Activated naive CD8-positive, alpha-beta T cell treated with anti-CD3 and anti-CD28 coated beads, Interleukin-2, amount 50 U/mL, for 24 hours (primary cell): ENCODE data around the gene CD226.
"Not testable (repeated sequence)": the region's sequence is repeated elsewhere in the genome, so short reads cannot be mapped to it uniquely, and the experiment has no call there.

Source experiments
- ATAC-seq: fragments of 150-1000 bp; cut with Tn5 transposase; one replicate; pipeline ENCODE4 v1.10.0; 2021
- DNase-seq: peaks from one replicate; pipeline ENCODE4 v3.0.0; 2021
- H3K27ac Mint-ChIP-seq: one replicate; pipeline ENCODE4 v1.8.0; 2021; ENCODE audit warnings: mild to moderate bottlenecking, mixed read lengths
- H3K27me3 Mint-ChIP-seq: one replicate; pipeline ENCODE4 v1.8.0; 2021; ENCODE audit warnings: mixed read lengths
- H3K36me3 Mint-ChIP-seq: one replicate; pipeline ENCODE4 v1.8.0; 2021; ENCODE audit warnings: low read depth, mixed read lengths
- H3K4me1 Mint-ChIP-seq: one replicate; pipeline ENCODE4 v1.8.0; 2021; ENCODE audit warnings: mixed read lengths
- H3K4me3 Mint-ChIP-seq: one replicate; pipeline ENCODE4 v1.8.0; 2021; ENCODE audit warnings: mild to moderate bottlenecking, moderate library complexity, mixed read lengths
- H3K9me3 Mint-ChIP-seq: one replicate; pipeline ENCODE4 v1.8.0; 2021; ENCODE audit warnings: mixed read lengths

Gene CD226

GRCh38 chr18:69880083-69880482, 67.6 kb downstream of the CD226 start:
- Mint-ChIP-seq H3K4me3 (no peak overlapping the region), H3K9me3 (peaks cover 14% of the 10 kb centered on the region), H3K4me1 (peaks cover 51% of the 10 kb centered on the region), H3K27ac (no peak overlapping the region), H3K36me3 (peaks cover 42% of the 10 kb centered on the region), H3K27me3 (no peaks in the 10 kb centered on the region)
- DNase-seq (no peak), ATAC-seq (no peak)

GRCh38 chr18:69879051-69879450, 68.6 kb downstream of the CD226 start:
- not testable (repeated sequence) for DNase-seq, H3K4me3 Mint-ChIP-seq, H3K27me3 Mint-ChIP-seq, H3K27ac Mint-ChIP-seq, ATAC-seq
- H3K4me1 Mint-ChIP-seq, result peaks cover 49% of the 10 kb centered on the region
- peaks cover 40% of the 10 kb centered on the region for H3K36me3 Mint-ChIP-seq
- peaks cover 14% of the 10 kb centered on the region for H3K9me3 Mint-ChIP-seq

GRCh38 chr18:69878213-69878933, 69.3 kb downstream of the CD226 start:
- H3K4me3 Mint-ChIP-seq, result no peak overlapping the region
- ATAC-seq, result no peak

GRCh38 chr18:69876490-69876889, 71.2 kb downstream of the CD226 start:
- H3K36me3 Mint-ChIP-seq, result peaks cover 45% of the 10 kb centered on the region
- H3K4me3 Mint-ChIP-seq, result no peak overlapping the region
- H3K27ac Mint-ChIP-seq, result peak overlapping the region; percentile 59
- H3K27me3 Mint-ChIP-seq, result no peaks in the 10 kb centered on the region
- no peak for ATAC-seq
- H3K9me3 Mint-ChIP-seq, result peaks cover 14% of the 10 kb centered on the region
- no peak for DNase-seq
- H3K4me1 Mint-ChIP-seq, result peaks cover 36% of the 10 kb centered on the region

More at GRCh38 chr18:69878213-69878933, 69.3 kb downstream of the CD226 start:
- Mint-ChIP-seq H3K9me3 (peaks cover 14% of the 10 kb centered on the region), H3K4me1 (peaks cover 44% of the 10 kb centered on the region), H3K27ac (no peak overlapping the region), H3K36me3 (peaks cover 42% of the 10 kb centered on the region), H3K27me3 (no peaks in the 10 kb centered on the region)
- no peak for DNase-seq

GRCh38 chr18:69874058-69874457, 73.6 kb downstream of the CD226 start:
- Mint-ChIP-seq H3K4me3 (no peak overlapping the region), H3K27me3 (no peaks in the 10 kb centered on the region), H3K4me1 (peaks cover 27% of the 10 kb centered on the region), H3K9me3 (peaks cover 5% of the 10 kb centered on the region), H3K27ac (no peak overlapping the region), H3K36me3 (peaks cover 45% of the 10 kb centered on the region)
- ATAC-seq (no peak), DNase-seq (no peak)

- H3K4me3 Mint-ChIP-seq, result no peak overlapping the region
- H3K36me3 Mint-ChIP-seq, result peaks cover 38% of the 10 kb centered on the region
- ATAC-seq (no peak), DNase-seq (no peak)
- H3K27ac Mint-ChIP-seq, result peak overlapping the region; percentile 46
- no peaks in the 10 kb centered on the region for H3K27me3 Mint-ChIP-seq
- no peaks in the 10 kb centered on the region for H3K9me3 Mint-ChIP-seq
- H3K4me1 Mint-ChIP-seq, result peaks cover 19% of the 10 kb centered on the region
Measured at GRCh38 chr18:69872661-69873060, 75.0 kb downstream of the CD226 start.

GRCh38 chr18:69871363-69871762, 76.3 kb downstream of the CD226 start:
- no peak overlapping the region for H3K27ac Mint-ChIP-seq
- H3K9me3 Mint-ChIP-seq, result no peaks in the 10 kb centered on the region
- DNase-seq (no peak), ATAC-seq (no peak)
- no peak overlapping the region for H3K4me3 Mint-ChIP-seq
- H3K36me3 Mint-ChIP-seq, result peaks cover 40% of the 10 kb centered on the region
- peaks cover 17% of the 10 kb centered on the region for H3K4me1 Mint-ChIP-seq
- no peaks in the 10 kb centered on the region for H3K27me3 Mint-ChIP-seq

- H3K9me3 Mint-ChIP-seq, result no peaks in the 10 kb centered on the region
- DNase-seq, result no peak
- H3K27me3 Mint-ChIP-seq, result no peaks in the 10 kb centered on the region
- no peak for ATAC-seq
- H3K36me3 Mint-ChIP-seq, result peaks cover 43% of the 10 kb centered on the region
- H3K27ac Mint-ChIP-seq, result no peak overlapping the region
- H3K4me3 Mint-ChIP-seq, result no peak overlapping the region
- H3K4me1 Mint-ChIP-seq, result peaks cover 18% of the 10 kb centered on the region
Measured at GRCh38 chr18:69870736-69871135, 76.9 kb downstream of the CD226 start.

- Mint-ChIP-seq H3K4me3 (no peak overlapping the region), H3K27me3 (no peaks in the 10 kb centered on the region), H3K36me3 (peaks cover 53% of the 10 kb centered on the region), H3K4me1 (peaks cover 18% of the 10 kb centered on the region), H3K9me3 (no peaks in the 10 kb centered on the region), H3K27ac (no peak overlapping the region)
- DNase-seq (no peak), ATAC-seq (no peak)
Measured at GRCh38 chr18:69866212-69866611, 81.5 kb downstream of the CD226 start.

GRCh38 chr18:69865776-69866175, 81.9 kb downstream of the CD226 start:
- Mint-ChIP-seq H3K9me3 (no peaks in the 10 kb centered on the region), H3K4me1 (peaks cover 18% of the 10 kb centered on the region), H3K27ac (no peak overlapping the region), H3K27me3 (no peaks in the 10 kb centered on the region), H3K4me3 (no peak overlapping the region), H3K36me3 (peaks cover 50% of the 10 kb centered on the region)
- DNase-seq, result no peak
- no peak for ATAC-seq

GRCh38 chr18:69864802-69865201, 82.9 kb downstream of the CD226 start:
- H3K27me3 Mint-ChIP-seq, DNase-seq, H3K4me3 Mint-ChIP-seq, H3K9me3 Mint-ChIP-seq: not testable (repeated sequence)
- Mint-ChIP-seq H3K4me1 (peaks cover 18% of the 10 kb centered on the region), H3K27ac (peak overlapping the region; percentile 63), H3K36me3 (peaks cover 52% of the 10 kb centered on the region)
- peak; percentile 82 for ATAC-seq

GRCh38 chr18:69858897-69859296, 88.8 kb downstream of the CD226 start:
- Mint-ChIP-seq H3K27ac (no peak overlapping the region), H3K9me3 (peaks cover 7% of the 10 kb centered on the region), H3K4me1 (no peaks in the 10 kb centered on the region), H3K27me3 (no peaks in the 10 kb centered on the region), H3K4me3 (no peak overlapping the region), H3K36me3 (peaks cover 35% of the 10 kb centered on the region)
- ATAC-seq, result no peak
- no peak for DNase-seq

GRCh38 chr18:69854455-69854854, 93.2 kb downstream of the CD226 start:
- Mint-ChIP-seq H3K4me3 (no peak overlapping the region), H3K27ac (no peak overlapping the region), H3K9me3 (peaks cover 7% of the 10 kb centered on the region), H3K27me3 (no peaks in the 10 kb centered on the region), H3K36me3 (peaks cover 15% of the 10 kb centered on the region), H3K4me1 (no peaks in the 10 kb centered on the region)
- DNase-seq, result no peak
- ATAC-seq, result no peak

- no peak overlapping the region for H3K4me3 Mint-ChIP-seq
- H3K9me3 Mint-ChIP-seq, result peaks cover 7% of the 10 kb centered on the region
- no peak overlapping the region for H3K27ac Mint-ChIP-seq
- ATAC-seq, result no peak
- no peaks in the 10 kb centered on the region for H3K27me3 Mint-ChIP-seq
- peaks cover 7% of the 10 kb centered on the region for H3K36me3 Mint-ChIP-seq
- H3K4me1 Mint-ChIP-seq, result no peaks in the 10 kb centered on the region
- DNase-seq, result no peak
Measured at GRCh38 chr18:69853051-69853450, 94.6 kb downstream of the CD226 start.

- H3K4me1 Mint-ChIP-seq, result no peaks in the 10 kb centered on the region
- no peak overlapping the region for H3K4me3 Mint-ChIP-seq
- no peaks in the 10 kb centered on the region for H3K9me3 Mint-ChIP-seq
- ATAC-seq, result no peak
- no peak overlapping the region for H3K27ac Mint-ChIP-seq
- H3K36me3 Mint-ChIP-seq, result no peaks in the 10 kb centered on the region
- H3K27me3 Mint-ChIP-seq, result no peaks in the 10 kb centered on the region
- DNase-seq, result no peak
Measured at GRCh38 chr18:69845593-69846506, 101.8 kb downstream of the CD226 start.
